OCI-LY1 (cell line): Measurements from ENCODE around the gene ASB12.

ENCODE experiments used
- CTCF ChIP-seq: fragments of 200-600 bp; sonication (generic), shearing (Covaris generic); IDR thresholded peaks from 2 replicates; pipeline ENCODE4 v1.5.1; 2017; ENCODE audit warnings: mild to moderate bottlenecking, antibody characterized with exemption, low read length, moderate library complexity, mixed read lengths
- EZH2 ChIP-seq: fragments of 200-600 bp; sonication (generic), shearing (Covaris generic); IDR thresholded peaks from 2 replicates; pipeline ENCODE4 v1.8.0; 2017; ENCODE audit warnings: borderline replicate concordance, mixed run types, mild to moderate bottlenecking, antibody characterized with exemption, low read length, moderate library complexity, mixed read lengths

GRCh38 chrX:64204701-64205440, 25.5 kb downstream of the ASB12 start:
- TF ChIP-seq CTCF (no peak), EZH2 (no peak)
